CD1c-positive myeloid dendritic cell (primary cell): ENCODE data around the gene SNORC.
A peak's percentile ranks its signal among the peaks of the same experiment; 100 is the strongest.
"Not testable (repeated sequence)": the region's sequence is repeated elsewhere in the genome, so short reads cannot be mapped to it uniquely, and the experiment has no call there.

Experiments used
- DNase-seq: peaks from one replicate; pipeline ENCODE4 v3.0.0-alpha.2; 2016; ENCODE audit errors: extremely low spot score

Gene SNORC

DNA sequence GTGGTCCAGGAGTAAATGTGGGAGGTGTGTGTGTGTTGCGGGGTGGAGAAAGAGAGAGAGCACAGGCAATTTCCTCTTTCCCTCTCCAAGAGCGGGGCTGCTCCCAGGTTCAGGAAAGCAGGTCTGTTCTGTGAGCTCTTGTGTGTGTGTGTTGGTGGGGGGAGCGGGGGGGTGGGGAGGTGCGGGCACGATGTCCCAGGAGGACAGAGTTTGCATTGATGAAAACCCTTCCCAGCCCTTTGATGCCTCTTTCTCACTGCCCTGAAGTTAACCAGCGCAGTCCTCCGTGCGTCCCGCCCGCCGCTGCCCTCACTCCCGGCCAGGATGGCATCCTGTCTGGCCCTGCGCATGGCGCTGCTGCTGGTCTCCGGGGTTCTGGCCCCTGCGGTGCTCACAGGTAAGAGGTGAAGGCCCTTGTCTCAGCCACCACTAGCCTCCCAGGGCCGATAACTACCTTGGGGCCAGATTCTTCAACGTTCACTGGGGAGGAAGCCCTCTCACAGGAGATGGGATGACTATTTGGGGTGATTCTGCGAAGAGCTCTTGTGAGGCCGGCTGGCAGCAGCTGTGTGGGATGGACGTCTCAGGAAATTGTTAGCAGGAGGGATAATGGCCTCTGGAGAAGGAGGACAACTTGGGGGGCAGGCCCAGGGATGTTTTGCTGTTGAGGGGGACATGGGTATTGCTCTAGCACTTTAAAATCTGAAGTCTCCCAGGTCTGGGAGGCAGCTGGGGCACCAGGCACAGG lies at the start of gene SNORC:
SNORC (plus strand) TSS at position 247 of the 748 bp plus-strand sequence; CDS start at position 325, 78 bp downstream.
- DNase-seq, result no peak

DNA sequence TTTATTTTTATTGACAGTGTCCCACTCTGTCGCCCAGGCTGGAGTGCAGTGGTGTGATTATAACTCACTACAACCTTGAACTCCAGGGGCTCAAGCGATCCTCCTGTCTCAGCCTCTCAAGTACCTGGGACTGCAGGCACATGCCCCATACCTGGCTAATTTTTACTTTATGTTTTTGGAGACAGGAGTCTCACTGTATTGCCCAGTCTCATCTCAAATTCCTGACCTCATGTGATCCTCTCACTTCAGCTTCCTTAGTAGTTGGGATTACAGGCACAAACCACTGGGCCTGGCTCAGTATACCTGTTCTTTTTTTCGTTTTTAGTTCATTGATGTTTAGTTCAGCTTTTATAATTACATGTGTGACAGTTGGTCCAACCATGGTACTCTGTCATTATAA lies 40.1 kb upstream of the SNORC start:
- no peak for DNase-seq

DNA sequence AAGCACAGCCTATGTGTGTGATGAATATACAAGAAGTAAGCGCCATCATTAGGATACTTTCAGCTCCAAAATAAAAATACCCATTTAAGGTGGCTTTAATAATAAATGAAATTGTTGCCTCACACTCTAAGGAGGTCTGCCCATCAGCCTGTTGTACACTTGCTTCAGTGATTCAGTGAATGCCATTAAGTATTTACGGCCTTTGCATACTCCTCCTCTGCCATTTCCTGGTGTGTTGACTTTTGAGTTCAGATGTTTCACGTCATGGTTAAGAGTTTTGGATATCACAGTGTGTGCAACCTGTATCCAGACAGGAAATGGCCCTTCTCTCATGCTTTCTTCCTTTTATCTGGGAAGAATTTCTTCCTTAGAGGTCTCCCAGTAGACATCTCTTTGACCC lies 38.6 kb upstream of the SNORC start:
- no peak for DNase-seq

DNA sequence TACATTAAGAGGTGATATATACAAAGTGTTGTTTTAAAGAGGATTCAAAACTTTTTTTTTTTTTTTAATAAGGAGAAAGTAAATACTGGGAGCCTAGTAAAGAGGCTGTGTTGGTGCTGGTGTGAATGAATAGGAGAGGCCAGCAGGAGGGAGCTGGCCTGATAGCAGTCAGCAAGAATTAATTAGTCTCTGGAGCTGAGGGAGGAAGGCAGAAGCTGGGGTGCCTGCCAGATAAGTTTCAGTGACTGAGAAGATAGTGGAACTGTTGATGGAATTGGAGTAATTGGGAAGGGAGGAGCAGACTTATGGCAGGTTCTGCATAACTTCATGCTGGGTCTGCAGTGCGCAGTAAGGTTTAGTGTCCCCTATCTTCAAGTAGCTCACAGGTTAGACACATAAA lies 36.2 kb upstream of the SNORC start:
- DNase-seq, result no peak

DNA sequence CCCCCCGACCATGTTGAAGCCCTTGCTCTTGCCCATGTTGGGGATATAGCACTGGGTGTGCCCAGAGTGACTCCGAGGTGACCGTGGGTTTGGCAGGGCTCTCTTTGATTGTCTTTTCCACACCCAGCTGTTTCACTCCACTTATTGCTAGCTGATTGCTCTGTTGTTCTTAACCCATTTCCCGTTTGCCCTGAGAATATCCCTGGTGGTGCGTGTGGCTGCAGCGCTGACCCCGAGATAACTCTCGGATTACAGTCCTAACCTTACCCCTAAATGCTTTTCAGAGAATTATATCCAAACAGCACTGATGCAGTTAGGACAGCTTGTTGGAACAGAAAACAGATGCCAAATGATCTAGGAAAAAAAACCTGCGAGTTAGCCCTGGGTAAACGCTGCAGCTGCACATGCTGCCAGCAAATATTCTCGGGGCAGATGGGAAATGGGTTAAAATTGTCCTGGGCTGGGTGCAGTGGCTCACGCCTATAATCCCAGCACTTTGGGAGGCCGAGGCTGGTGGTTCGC lies 34.3 kb upstream of the SNORC start:
- DNase-seq, result no peak

DNA sequence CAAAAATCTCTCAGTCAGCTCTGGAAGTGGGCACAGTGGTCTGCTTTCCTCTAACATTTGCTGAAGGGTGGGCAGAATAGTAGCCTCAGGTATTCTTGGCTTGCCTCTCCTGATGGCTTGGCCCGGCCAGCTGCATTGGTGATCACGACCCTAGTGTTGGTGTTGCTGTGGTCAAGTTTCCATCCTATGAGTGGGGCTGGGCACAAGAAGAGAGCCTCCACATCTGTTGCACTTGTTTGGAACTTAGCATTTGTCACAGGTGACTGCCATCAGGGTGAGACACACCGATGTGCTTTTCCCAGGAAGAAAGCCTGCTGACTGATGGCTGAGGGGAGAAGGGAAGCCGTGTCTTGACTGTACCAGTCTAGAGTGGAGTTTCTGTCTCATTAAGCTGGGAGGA lies 33.1 kb upstream of the SNORC start:
- no peak for DNase-seq

DNA sequence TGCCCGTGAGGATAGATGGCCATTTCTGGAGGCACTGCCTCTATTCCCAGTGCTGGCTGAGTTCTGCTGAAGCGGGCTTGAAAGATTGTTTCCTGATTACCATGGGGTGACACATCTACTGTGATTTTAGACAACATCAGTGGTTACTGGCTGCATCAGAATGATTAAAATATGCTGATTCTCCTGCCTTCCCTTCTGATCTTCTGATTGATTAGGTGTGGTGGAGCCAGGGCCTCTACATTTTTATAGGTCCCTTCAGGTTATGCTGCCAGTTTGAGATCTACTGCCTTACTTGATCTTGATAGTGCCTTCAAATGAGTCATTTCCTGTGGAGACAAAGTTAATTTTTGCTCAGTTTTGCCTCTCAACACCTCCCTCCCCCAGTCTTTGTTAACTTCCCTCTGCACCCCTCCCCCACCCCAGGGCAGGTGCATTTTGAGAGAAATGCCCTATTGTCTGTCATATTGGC lies 31.6 kb upstream of the SNORC start:
- DNase-seq, result peak; percentile 12

DNA sequence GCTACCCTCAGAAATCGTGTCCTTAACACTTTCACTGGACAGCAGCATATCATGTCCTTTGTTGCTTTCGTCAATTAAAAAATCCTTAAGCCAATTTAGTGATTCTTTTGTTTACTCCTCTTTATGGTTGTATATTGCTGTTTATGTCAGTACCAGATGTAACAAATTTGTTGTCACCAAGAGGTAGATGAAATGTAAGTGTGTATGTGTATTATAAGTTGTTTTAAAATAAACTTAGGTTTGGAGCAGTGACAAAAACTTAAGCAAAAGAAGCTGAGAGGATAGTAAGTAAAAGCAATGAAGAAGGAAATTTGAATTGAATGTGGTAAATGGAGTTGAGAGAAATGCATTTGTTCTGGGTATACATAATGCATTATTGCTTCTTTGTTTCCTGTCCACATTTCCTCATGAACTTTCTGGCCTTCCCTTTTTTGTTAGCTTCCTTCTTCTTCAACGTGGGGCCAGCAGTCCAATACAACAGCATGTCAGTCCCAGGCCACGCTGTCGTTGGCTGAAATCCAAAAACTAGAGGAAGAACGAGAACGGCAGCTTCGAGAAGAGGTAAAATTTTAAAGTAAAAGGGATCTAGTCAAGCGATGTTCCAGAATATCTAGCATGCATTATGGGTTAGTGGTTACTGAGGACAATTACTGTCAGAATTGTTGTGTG lies 30.5 kb upstream of the SNORC start:
- DNase-seq, result peak; percentile 82

DNA sequence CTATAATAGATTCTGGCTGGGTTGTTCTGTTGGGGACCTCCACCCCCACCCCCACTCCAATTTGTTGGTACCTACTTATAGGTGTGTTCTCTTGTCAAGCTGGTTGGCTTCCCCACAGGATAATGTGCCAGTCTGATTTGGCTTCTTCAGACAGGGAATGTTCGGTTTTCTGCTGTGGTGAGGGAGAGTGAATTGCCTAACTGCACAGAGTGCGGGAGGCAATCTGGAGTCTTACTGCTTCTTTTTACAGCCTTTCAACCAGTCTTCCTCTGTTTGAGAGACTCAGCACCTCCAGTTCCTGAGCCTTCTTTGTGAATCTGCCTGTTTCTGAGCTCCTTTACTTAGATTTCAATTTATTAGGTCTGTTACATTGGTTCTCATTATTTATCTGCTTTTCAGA lies 27.4 kb upstream of the SNORC start:
- no peak for DNase-seq

DNA sequence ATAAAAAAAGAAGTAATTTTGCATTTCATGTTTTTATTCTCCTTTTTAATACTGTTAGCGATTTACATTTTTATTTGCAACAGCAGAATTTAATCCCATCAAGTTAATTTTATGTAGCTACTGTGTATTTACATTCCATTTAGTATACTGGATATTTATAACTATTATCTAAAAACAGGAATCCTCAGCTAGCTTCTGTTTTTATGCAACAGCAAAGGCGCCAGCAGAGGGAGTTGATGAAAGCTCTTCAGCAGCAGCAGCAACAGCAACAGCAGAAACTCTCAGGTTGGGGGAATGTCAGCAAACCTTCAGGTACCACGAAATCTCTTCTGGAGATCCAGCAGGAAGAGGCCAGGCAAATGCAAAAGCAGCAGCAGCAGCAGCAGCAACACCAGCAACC lies 26.2 kb upstream of the SNORC start:
- no peak for DNase-seq

DNA sequence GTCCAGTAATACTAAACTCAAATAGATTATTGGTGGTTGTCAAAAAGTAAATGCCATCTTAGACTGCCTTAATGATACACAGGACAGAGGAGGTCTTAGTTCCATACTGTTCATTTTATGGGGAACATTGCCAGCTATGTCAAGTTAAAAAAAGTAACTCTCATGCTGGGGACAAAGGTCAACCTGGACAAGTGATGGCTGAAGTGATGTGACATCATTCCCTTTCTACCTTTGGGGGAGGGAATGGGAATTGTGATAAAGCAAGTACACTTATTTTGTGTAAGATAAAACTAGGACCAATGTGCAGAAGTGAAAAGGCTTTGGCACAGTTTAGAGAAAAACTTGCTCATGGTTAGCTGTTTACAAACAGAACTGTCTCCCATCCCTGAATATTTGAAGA lies 24.0 kb upstream of the SNORC start:
- DNase-seq, result no peak

DNA sequence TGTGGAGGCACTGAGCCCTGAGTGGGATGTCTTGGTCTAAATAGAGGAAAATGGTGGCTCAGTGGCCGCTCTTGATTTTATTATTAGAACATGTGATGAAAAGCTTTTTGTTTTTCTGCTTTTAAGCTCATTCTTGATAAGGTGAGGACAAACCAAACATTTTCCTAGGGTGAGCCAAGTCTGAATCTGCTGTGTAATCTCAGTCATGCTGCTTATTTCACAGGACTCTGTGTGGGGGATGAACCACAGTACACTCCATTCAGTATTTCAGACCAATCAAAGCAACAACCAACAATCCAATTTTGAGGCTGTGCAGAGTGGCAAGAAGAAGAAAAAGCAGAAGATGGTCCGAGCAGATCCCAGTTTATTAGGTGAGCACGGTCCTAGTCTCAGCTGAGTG lies 20.0 kb upstream of the SNORC start:
- no peak for DNase-seq

DNA sequence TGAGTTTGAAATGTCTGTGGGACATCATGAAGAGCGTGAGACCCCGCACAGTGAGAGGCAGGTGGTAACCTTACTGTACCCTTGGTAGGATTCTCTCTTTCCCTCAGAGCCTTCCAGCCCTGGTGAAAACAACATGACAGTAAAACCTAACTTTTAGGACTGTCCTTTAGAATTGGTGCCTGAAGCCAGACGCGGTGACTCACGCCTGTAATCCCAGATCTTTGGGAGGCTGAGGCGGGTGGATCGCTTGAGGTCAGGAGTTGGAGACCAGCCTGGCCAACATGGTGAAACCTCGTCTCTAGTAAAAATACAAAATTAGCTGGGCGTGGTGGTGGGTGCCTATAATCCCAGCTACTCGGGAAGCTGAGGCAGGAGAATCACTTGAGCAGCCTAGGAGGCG lies 18.0 kb upstream of the SNORC start:
- not testable (repeated sequence) for DNase-seq

DNA sequence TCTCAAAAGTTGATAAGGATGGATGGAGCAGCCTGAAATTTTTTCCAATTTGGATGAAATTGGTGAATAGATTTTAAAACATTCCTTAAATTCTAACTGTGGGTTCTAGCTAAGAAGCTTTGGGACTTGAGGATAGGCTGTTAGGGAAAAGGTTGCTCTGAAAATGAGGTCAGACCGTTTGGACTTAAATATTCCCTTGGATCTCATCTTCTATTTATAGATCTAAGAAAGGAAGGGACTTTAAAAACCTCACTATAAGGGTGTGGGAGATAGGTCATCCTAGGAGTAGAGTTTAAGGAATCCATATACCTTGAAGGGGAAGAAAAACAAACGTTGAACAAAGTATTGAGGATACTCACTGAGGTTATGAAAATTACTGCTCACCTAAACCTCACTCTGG lies 17.4 kb upstream of the SNORC start:
- DNase-seq, result no peak

DNA sequence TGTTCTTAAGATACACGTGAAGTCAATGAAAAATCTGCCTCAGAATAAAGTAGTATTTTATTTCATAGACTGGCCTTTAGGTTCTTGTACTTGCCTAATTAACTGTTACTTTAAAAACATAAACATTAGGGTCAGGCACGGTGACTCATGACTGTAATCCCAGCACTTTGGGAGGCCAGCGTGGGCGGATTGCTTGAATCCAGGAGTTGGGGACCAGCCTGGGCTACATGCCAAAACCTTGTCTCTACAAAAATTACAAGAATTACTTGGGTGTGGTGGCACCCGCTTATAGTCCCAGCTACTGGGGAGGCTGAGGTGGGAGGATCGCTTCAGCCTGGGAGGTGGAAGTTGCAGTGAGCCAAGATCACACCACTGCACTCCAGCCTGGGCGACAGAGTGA lies 16.0 kb upstream of the SNORC start:
- peak; percentile 5 for DNase-seq

DNA sequence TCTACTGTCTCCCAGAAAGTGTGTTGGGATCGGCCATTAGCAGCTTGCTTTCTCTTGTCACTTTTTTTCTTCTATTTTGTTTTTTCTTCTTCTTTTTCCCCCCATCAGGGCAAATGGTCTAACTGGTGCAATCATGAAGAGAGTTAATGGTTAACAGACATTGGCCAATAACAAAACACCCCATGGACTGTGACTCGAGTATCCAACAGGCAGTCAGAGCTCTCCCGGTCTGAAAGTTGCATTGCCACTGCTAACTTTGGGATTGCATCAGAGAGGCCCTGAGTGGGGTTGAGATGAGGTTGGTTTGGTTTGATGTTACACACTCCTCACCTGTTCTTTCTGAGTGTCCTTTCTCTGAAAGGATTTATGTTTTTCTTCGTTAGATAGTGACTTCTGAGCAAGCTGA lies 12.9 kb upstream of the SNORC start:
- DNase-seq, result no peak

DNA sequence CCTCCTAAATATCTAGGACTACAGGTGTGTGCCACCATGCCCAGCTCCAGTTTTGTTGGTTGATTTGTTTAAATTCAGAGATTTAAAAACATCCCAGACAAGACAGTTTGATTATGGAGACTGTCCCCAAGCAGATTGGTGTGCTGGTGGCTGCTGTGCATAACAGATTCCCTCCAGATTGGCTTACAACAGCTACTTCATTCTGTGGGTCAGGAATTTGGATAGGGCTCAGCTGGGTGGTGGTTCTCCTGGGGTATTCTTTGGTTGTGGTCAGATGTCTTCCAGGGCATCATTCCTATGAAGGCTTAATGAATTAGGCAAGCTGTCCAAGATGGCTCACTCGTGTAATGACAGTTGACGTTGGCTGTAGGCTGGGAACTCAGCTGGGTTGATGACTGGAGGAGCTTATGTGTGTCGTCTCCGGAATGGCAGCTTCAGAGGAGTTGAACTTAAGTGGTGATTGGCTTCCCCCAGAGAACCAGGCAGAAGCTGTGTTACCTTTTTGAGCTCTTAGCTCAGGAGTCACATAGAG lies 10.6 kb upstream of the SNORC start:
- no peak for DNase-seq

DNA sequence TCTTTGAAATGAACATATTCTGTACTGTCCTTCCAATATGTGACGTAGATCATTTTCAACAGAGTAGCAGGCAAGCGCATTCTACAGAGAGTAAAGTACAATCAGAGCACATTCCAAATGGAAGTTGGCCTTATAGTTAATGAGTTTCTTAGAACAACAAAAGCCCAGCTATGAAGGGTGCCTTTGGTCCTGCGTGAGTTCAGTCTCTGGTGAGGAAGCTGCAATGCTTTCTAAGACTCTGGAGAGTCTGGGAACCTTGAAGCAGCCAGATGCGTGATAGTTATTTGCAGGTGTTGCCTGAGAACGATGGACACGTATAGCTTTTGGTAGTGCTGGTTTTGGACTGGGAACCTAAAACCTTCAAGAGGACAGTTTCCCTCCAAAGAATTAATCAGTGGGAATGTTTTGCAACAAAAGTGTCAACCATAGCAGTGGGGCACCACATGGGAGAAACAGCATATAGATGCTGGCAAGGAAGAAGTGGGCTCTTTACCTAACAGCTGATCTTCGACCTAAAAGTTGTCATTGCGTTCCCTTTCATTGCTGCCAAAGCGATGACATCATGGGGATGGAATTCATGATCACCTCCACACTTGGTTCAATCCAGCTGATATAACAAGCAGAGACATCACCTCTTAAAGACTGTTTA lies 9.3 kb upstream of the SNORC start:
- no peak for DNase-seq

DNA sequence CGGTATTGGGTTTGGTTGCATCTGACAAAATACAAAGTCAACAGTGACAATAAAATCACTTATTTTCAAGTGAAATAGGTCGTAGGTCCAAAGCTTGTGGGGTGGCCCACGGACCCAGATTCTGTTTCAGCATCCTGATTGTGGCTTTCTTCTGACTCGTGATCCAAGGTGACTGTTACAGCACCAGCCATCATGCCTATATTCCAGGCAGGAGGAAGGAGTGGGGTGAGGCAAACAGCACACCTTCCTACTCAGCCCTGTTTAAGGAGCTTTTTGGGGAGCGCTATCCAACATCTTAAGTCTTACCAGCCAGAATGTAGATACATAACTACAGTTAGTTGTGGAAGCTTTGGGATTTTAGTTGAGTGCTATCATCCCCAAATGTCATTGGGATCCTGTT lies 8.7 kb upstream of the SNORC start:
- no peak for DNase-seq

DNA sequence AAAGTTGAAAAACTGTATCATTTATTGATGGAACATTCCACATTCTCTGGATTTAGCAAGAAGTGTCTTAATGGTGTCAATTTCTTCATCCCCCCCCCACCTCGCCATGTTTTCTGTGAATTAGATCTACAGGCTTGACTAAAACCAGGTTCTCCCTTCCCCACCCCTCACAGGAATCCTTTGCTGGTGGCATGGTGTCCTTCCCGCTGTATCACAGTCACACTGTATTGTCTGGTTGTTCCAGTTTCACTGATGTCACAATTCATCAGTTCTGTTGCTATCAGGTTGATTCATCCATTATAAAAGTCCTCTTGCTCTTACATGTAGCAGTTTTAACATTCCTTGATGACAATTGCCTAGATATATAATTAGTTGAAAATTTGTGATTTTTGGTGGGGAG lies 6.1 kb upstream of the SNORC start:
- no peak for DNase-seq

DNA sequence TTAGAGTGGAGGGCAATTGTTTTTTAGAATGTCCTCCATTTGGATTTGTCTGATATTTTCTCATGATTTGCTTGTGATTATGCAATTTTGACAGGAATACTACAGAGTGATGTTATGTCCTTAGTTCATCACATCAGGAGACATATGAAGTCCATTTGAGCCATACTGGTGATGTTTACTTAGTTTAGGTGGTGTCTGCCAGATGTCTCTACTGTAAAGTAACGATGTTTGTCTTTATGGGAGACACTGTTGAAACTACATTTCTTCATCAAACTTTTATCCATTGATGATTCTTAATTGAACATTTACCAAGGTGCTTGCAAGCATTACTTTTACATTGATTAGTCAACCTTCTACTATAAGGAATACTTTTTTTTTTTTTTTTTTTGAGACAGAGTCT lies 4.9 kb upstream of the SNORC start:
- no peak for DNase-seq

DNA sequence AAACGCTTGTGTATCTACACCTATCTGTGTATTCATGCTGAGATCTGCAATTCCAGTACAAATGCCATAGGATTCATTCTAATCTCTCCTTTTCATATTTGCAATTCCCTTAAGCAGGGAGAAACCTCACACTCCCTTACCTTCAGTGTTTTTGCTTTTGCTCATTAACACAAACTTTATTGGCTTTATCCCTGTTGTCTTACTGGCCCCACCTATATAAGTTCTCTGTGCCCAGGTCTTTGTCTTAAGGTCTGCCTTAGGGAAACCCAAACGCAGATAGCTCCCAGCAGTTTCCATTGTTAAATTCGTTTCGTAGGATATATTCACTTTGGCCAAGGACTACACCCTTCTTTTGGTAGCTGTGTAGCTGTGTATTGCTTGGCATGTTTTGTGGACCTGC lies 4.0 kb upstream of the SNORC start:
- DNase-seq, result no peak
